22Rv1 (cell line): ENCODE measurements around the gene ZNF224.

Source experiments
- ZFX ChIP-seq: fragments of 450-650 bp; IDR thresholded peaks from 2 replicates; pipeline ENCODE4 v1.6.1; 2017; ENCODE audit warnings: antibody characterized with exemption, borderline replicate concordance
- TF ChIP-seq, protein P1 (sequence below): fragments of 450-650 bp; IDR thresholded peaks from 2 replicates; pipeline ENCODE4 v1.5.1; 2017; ENCODE audit warnings: mild to moderate bottlenecking

DNA sequence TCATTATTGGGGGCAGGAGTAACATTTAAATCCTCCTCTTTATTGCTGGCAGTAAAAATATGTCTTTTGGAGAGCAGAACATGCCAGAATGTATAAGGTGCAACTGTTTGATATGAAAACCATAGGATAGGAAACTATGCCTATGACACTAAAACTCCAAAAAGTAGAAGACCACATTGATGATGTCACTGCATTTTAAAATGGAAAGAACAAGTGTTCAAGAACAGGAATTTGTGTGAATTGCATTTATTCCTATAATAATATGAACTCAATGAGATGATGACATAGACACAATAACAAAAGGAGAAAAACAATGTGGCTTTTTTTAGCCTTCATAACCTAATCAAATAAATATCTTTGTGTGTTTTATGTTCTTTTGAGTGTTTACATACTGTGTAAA, 15.3 kb downstream of the ZNF224 start:
- TF ChIP-seq, protein P1, sequence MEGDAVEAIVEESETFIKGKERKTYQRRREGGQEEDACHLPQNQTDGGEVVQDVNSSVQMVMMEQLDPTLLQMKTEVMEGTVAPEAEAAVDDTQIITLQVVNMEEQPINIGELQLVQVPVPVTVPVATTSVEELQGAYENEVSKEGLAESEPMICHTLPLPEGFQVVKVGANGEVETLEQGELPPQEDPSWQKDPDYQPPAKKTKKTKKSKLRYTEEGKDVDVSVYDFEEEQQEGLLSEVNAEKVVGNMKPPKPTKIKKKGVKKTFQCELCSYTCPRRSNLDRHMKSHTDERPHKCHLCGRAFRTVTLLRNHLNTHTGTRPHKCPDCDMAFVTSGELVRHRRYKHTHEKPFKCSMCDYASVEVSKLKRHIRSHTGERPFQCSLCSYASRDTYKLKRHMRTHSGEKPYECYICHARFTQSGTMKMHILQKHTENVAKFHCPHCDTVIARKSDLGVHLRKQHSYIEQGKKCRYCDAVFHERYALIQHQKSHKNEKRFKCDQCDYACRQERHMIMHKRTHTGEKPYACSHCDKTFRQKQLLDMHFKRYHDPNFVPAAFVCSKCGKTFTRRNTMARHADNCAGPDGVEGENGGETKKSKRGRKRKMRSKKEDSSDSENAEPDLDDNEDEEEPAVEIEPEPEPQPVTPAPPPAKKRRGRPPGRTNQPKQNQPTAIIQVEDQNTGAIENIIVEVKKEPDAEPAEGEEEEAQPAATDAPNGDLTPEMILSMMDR: no peak
- no peak for TF ChIP-seq ZFX
